ENCODE data around the gene ATP1A2.

The ATP1A2 gene

DNA sequence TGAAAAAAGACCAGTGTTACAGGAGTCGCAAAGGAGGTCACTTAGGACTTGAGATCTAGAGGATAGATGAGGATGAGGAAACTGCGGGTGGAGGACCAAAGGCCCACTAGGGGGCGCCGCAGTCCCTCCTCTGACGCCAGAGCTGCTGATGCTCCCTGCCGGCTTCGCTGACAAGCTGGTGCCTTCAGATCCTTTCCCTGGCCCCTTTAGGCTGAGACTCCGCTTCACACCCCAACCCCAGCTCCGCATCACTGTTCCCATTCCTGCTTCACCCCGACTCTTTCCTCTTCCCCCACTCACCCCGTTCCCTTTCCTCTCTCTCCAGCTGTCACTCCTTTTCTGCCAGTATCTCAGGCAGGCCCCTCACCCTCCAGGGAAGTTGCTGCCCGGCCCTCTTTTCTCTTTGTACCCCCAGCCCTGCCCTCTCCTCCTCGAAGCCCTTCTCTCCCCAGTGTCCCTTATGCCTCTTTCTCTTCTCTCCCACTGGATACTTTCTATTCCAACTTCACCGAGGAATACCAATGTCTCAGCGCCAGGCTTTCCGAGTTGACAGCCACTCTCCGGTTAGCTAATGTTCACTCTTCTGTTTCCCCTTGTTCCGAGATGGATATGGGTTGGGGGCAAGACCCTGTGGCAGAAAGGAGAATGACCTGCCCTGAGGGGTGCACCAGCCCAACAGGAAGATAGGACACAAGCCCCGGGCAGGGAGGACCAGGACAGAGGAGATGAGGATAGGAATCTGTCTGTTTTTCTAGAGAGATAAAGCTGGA is 29.7 kb upstream of the ATP1A2 start:
- peak; percentile 74 to 75 for DNase-seq

DNA sequence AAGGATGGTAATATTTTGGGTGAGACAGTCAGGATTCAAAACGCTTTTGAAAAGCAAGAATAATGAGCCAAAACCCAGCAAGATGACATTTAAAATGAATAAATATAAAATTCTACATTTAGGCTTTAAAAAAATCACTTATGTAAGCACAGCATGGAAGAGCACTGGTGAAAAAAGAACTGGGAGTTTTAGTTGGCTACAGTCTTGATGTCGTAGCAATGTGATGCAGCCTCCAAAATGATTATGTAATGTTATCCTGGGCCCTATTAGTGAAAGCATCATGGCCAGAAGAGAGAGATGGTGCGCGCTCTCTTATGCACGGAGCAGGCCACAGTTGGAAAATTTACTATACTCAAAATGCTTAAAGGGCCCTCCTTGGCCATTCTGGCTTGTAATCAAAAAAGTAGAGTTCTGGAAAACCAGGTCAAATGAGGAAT is 29.1 kb upstream of the ATP1A2 start:
- DNase-seq = no peak

DNA sequence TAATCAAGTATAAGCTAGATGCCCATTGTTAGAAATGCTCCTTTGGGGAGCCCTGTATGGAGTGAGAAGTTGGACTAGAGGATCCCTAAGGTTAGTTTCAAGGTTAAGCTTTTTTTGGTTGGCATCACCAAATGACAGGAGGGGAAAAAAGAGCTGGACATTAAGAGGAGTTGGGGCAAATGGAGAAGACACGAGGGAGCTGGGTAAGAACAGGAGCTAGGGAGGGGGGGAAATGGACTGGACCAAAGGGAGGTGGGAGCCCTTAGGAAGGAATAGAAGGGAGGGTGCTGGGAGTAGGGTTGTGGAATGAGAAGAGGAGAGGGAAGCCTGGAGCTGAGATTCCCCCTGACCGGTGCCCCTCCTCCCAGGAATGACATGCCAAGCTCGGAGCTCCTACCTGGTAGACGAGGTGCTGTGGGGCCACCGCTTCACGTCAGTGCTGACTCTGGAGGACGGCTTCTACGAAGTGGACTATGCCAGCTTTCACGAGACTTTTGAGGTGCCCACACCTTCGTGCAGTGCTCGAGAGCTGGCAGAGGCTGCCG is 28.4 kb upstream of the ATP1A2 start:
- no peak for DNase-seq

DNA sequence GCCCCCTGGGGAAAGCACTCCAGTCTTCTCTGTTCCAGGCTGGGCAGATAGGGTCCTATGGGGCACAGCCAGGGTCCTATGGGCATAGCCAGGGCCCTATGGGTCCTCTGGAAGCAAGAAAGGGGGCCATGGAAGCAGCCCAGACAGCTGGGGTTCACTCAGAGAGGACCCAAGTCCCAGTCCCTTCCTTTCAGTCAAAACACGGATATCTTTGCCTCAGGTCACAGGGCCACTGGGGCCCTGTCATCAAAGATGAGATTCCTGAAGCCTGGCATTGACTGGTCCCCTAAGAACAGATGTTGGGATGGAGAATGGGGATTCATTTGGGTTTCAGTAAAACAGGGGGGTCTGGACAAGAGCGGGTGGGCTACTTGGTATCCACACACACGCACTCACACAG is 25.7 kb upstream of the ATP1A2 start:
- no peak for DNase-seq

DNA sequence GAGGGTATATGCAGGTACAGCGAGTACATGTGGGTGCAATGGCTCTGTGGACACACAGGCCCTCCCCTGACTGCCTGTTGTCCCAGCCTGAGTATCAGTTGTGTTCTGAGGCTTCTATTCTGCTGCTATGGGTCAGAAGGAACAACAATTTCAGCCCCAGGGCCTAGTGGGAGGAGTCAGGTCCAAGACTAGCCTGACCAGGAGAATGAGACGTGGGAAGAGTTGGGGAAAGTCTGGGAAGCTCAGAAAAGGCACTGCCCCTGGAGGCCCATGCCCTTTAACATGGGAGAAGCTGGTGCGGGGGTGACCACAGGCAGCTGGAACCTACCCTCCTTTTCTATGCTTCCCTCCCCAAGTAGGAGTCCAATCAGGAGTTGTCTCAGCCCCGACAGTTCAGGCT is 24.8 kb upstream of the ATP1A2 start:
- DNase-seq = no peak

DNA sequence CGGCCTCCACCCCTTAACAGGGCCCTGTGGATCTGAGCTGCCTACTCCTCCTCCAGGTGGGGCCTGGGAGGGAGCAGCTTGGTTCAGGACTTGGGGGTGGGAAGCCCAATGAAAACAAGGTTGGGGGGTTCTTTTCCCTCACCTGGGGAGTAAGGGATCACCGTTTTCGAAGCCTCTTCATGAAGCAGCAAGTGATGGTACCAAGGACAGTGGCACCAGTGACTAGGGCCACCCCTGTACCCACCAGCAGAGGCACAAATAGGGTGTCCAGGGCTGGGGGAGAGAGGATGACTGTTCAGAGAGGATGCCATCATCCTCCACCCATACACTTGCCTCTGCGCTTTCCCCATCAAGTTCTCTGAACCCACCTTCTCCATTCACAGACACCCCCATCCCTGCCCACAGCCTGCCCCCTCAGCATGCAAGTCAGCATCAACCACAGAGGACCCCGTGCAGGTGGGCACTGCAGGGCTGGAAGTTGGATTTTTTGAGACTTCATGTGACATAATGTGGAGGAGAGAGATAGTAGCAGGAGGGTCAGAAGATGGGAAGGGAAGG is 23.8 kb upstream of the ATP1A2 start:
- no peak for DNase-seq

DNA sequence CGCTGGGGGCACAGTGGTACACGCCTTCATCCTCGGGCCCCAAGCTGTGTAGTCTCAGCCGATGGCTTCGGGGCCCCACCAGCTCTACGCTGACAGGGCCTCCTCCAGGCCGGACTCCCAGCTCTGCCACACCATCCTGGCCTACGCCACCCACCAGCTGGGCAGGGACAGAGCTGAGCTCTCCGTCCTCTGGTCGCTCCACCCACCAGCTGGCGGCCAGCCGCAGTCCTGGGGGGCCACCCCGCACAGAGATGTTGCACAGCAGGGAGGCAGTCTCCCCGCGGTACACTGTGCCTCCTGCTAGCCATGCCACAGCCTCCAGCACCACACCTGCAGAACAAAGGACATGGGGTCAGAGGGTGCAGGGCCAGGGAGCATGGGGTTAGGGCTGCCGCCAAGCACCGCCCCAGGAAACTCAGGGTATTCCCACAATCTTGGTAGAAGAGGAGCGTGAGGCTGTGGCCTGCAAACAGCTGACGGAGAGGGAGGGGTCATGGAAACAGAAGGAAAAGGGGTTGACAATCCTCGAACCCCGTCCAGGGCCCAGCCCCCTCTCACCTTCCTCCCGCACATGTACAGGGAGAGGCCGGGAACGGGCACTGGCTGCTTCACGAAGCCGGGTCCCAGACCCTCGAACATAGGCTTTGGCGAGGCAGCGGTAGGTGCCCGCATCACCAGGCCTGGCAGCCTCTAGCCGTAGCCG is 23.0 kb upstream of the ATP1A2 start:
- no peak for DNase-seq

DNA sequence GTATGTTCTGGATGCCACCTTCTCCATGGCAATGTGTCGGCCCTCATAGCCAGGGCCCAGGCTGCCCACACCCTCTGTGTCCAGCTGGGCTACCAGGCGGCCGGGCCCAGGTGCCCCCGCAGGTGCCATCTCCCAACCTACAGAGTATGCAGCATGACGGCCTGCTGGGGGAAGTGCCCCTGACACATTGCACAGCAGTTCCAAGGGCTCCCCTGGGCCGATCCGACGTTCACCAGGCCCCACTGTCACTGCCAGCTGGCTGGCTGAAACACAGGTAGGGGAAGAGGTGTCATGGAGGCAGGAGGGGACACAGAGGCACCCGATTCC is 22.5 kb upstream of the ATP1A2 start:
- no peak for DNase-seq

DNA sequence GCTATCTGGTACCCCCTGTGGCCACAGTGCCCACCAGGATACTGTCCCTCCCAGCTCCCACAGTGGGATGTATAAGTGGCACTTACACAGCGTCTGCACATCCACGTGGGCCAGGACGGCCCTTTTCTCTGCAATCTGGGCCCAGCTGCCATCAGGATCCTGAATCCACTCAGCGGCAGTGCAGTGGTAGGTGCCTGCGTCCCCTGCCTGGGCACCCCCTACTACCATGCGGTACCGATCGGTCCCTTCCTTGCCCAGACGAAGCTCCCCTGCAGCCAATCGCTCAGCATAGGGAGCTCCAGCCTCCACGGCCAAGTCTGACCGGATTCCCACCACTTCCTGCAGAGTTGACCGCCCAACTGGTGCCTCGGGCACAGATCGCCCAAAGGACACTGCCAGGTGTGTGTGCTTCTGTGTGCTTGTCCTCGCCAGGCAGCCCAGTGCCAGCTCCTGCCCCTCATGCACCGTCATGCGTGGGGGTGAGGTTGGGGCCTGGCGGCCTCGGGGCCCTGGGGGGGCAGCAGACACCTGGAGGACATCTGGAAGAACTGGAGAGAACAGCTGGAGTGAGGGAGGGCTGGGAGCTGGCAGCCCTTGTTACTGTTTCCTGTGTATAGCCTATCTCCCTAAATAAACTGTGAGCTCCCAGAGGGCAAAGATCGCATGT is 21.8 kb upstream of the ATP1A2 start:
- no peak for DNase-seq

DNA sequence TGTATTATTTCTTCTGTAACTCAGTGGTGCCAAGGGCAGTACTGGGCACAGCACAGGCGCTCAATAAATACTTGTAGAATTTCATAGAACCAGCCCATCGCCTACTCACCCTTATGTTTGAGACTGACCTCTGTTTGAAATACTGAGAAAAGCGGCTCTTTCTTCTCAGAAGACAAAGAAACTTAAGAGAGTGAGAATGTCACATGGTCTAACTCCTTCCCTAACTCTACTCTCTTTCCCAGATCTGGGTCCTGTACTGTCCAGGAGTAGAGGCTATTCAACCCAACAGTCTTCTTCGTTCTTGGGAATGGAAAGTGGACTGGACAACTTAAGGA is 21.3 kb upstream of the ATP1A2 start:
- no peak for DNase-seq

DNA sequence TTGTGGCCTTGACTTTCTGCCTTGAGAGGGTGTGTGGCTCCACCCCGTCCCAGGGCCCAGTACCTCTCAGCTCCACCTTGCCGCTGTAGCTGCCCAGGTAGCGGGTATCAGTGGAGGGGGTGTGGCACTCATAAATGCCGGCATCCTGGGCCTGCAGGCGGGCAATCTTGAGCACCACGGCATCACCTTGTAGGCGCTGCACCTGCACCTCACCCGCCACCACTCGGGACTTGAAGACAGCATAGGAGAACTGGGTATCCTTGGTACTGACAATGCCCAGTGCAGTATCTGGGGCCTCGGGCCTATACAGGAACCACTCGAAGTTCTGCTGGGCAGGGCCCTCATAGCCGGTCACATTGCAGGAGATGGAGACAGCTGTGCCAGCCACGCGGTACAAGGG is 20.8 kb upstream of the ATP1A2 start:
- DNase-seq = no peak

DNA sequence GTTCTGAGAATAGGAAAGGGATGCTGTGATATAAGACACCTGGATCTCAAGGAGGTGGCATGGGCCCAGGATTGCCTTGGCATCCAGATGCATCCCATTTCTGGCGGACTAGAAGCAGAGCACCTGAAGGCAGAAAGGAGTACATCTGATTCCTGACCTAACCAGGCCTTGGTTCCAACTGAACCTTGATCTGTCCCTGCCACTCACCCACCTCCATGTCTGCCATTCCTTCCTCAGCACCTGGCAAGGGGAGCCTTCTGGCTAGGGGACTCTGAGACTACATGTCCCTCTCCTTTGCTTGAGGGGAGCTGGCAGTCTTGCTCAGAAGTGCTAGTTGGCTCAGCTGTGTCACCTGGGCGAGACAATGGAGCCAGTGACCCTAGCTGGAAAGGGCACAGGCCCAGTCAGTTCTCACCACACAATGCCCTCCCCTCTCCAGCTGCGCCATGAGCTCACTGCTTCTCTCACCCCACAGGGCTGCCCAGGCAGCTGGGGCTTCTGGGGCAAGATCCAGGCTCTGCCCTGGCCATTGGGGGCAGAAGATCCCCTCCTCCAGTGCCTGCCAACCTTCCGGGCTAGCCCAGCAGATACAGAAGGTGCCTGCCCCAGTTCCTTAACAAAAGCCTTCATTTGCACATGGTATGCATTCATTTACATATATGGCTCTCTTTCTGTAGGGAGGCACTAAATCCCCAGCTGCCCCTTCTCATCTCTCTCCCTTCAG is 20.0 kb upstream of the ATP1A2 start:
- no peak for DNase-seq

DNA sequence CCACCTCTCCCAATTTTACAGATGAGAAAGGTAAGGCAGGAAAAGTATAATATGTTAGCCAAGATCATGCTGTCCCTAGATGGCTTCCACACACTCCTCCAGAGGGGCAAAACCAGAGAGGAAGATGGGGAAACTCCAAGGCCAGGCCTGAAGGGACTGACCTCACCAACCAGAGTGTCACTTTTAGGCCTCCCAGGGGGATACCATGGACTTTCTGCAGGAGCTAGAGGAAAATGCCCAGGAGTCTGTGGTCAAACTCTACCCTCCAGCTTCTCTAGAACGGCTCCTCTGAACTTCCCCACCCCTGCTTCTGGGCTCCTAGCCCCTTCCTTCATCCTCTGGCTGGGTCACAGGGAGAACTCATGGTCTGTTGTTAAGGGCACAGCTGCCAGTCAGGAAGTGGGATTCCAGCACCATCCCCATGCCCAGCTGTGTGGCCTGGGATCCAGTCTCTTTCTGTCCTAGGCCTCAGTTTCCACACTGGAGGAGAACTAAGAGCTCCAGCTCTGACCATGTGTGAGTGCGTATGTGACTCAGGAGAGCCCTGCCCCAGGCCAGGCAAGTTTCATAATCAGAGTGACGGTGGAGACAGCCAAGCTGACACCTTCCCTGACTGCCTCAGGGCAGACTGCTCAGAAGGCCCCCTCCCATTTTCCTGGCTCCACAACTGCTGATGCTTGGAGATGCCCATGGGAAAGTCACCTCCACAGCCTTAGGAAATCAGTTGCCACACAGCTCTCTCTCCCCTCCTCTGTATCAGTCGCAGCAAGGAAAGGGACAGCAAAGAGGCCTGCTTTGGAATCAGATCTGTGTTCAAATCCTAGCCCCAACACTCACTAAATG is 19.1 kb upstream of the ATP1A2 start:
- DNase-seq = peak in 1 of 2 donors; percentile 47

DNA sequence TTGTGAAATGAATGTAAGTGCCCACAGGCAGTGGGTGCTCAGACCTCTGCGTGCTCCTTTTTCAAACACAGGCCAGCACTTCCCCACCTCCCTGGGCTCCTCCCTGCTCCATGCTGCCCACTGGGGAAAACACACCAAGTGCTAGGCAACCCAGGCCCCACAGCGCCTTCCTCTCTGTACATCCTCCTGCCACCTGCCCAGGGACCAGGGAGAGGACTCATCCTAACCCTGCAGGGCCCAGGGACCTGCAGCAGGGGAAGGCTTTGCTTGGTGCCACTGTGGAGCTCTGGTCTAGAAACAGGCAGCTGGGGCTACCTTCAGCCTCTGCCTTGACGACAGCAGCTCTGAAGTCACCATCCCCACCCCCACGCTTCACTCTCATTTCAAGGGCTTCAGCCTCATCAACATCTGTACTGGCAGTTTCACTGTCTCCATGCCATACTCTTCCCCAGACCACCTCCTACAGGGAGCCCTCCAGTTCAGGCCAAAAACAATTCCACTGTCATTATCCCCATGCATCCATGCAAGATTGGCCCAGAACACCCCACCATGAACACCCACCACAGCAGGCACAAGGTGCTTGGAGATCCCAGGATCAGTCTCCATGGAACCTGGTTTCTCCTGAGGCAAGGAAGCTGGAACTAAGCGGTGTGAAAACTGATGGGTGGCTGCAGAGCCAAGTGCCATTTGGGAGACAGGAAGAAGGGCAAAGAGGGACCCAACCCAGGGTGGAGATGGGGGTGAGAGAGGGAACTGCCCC is 18.2 kb upstream of the ATP1A2 start:
- no peak for DNase-seq

DNA sequence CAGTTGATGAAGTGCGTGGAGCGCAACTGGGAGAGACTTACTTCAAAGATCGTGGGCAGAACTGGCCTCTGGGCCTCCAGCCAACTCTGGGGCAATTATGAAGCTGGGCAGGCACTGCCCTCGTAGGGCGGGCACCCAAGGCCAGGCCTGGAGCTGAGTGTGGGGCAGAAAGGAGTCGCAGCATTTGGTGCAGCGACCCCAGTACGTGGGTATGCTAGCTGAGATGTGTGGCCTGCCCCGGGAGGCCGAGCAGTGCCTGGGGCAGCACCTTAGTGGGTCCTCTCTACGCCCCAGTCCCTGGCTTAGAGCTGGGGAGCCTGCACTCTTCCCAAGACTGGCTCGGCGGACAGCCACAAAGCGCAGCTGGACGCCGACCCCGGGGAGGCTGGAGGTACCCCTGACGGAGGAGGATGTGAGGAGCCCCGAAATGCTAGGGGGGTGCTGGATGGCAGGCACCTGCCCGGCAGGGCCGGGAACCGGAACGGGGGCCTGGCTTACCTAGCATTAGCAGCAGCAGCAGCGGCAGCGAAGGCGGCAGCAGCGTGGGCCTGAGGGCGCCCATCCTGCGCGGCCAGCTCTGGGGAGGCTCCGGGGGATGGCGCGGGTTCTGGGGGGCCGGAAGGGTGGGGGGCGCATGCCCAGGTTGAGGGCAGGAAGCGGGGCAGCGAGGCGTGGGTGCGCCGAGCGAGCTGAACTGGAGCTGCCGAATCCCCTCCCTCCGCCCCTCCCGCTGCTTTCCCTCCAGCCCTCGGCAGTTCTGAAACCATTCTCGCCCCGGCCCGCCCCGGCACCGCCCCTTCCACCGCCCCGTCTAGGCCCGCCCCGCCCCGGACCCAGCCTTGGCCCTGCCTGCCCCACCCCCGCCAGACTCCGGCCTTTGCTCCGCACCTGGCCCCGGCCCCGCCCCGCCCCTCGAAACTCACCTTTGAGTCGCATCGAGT is 17.4 kb upstream of the ATP1A2 start, which contains the start of gene IGSF8:
TSS of gene IGSF8 (minus strand) at position 709 of the 941 bp plus-strand sequence. CDS start at position 562, 147 bp downstream.
- peak; percentile 91 to 94 for DNase-seq

DNA sequence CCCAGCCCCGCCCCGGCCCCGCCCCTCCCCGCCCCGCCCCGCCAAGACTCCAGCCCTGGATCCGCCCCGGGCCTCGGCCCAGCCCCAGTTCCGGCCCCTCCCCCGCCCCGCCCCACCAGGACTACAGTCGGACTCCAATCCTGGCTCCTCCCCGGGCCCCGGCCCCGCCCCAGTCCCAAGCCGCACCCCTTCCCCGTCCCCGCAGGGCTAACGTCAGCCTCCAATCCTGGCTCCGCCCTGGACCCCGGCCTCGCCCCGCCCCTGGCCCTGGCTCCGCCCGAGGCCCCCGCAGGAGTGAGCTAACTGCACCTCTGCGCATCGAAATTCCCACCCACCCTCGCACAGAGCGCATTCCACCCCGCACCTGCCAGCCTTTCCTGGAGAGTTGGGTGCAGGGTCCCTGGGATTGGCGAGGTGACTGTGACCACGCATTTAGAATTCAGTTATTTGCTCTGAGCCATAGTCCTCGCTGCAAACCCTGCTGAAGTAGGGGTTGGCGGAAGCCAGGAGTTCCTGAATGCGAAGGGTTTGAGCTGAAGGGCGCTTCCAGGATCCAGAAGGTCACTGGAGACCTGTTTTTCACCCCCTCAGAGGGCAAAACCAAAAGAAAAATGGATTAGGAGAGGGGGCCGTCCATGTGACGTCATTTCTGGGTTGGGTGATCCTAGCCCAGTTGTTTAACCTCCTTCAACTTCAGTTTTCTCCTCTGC is 16.6 kb upstream of the ATP1A2 start:
- DNase-seq = peak; percentile 97 to 98

DNA sequence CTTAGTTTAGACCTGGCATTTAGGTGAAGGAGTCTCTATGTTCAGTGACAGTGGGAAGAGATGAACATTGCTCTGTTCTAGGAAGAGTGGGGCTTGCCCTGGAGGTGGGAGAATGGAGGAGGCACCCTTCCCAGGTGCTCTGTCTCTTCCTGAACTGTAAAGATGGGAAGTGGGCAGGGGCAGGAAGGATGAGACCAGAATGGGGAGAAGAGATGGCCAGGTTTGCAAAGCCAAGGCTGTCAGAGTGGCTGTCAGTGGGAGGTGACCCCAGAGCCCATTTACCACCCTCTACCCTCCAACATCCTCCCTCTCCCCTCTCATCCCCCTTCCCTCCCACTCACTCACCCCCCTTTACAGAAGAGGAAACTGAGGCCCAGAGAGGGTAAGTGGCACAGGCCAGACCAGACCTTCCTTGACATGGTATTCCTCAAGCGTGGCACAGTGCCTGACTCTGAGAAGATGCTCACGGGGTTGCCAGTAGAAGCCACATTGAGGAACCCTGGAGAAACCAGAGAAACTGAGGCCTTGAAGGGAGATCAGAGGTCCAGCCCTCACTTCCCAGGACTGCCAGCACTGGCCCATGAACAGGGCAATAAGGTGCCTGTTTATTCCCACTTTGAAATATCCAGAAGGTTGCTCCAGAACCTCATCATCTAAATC is 15.7 kb upstream of the ATP1A2 start:
- no peak for DNase-seq

DNA sequence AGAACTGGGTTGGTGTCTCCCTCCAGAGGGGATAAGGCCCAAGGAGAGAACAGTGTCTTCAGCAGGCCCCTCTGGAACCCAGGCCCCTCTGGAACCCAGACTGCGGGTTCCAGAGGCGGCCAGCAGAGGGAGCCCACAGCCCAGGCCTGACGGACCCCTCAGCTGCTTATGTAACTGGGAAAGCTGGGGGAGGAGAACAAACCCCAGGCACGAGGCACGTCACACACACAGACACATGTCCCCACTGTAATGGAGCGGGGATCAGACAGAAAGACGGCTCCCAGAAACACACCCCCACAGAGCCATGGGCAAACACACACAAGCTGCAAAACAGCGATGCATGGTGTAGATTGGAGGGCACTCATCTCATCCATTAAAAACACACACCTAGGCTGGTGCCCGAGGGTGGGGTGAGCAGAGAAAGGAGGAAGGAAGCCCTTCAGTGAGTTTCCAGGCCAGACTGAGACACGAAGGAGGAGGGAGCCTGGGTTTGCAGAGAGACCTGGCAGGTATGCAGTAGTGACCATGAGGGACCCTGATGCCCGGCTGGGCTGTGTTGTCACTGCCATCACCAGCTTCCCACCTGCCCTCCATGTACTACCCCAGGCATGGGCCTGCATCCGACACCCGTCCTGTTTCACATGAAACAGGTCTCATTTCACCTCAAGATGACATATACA is 14.4 kb upstream of the ATP1A2 start:
- peak; percentile 84 for DNase-seq

Measured in CD4-positive, alpha-beta T cell treated with Interleukin-1 beta for 1 hour (primary cell).